HG03469 (cell line): ENCODE results near the gene PLVAP.

Experiments
- ATAC-seq: cut with Tn5 transposase; IDR thresholded peaks from one replicate; pipeline ENCODE4 v1.9.1; 2021; ENCODE audit warnings: mild to moderate bottlenecking, moderate library complexity, moderate number of reproducible peaks; ENCODE audit not compliant: unreplicated experiment

The PLVAP gene

DNA sequence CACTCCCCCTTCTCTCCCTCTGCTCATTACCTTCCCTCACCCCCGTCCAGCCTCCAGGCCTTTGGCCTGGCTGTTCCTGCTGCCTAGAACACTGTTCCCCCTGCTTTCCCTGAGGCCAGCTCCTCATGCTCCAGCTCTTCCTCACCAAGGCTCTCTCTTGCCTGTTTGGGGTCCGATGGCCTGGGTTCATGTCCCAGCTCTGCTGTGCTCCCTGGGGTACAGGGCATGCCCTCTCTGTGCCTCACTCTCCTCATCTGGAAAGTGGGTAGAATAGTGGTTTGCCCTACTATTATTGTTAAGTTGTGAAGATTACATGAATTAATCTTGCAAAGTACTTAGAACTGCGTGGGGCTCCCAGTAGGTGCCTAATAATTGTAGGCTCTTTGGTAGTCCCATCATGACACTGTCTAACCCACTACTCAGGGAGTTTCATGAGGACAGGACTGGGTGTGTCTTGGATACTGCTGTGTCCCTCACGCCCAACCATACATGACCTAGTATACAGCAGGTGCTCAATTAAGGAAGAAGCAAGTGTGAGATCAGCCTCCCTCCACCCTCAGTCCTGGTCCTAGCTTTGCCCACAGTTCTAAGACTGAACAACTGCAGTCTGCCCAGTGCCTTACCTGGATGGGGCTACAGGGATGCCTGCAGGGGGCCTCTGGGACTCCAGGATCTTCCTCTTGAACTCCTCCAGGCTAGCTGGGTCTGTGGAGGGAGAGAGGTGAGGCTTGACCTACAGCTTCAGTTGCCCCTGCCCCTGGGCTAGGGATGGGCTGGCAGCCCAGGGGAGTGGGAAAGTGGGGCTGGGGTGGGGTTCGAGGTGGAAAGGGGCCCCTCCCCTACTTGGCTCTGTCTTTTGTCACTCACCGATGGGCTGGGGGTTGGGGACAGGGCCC lies 17.0 kb downstream of the PLVAP start:
- ATAC-seq: no peak

DNA sequence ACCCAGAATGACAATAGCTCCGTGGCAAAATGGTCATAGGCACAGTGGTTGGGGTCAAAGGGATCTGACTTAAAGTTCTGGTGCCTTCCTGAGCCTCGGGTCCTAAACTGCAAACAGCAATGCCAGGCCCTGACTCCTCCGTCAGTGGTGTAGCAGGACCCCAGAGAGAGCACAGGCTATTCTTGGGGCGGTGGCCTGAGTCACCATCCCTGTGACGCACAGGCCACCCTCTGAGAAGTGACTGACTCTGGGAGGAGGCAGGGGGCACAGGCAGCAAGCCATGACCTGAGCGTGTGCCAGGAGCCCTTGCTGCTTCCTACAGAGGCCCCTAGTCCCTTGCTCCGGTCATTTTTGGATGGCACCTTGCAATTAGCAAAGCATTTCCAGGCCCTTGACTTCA lies 18.7 kb downstream of the PLVAP start:
- no peak for ATAC-seq

DNA sequence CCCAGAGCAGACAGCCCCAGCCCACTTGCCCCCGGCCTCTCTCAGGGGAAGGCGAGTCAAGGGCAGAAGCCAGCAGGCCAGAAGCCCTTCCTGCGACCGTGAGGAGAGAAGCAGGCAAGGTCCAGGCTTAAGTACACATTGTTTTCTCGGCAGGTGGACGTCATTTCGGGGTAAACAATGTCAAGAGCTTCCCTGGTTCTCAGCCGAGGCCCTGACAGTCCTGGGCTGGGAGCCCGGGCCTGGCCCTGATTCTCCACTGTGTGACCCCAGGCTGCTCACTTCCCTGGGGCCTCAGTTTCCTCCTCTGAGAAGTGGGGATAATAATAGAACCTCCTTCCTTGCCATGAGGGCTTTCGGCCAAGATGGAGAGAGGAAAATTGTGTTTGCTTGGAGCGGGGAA lies 19.4 kb downstream of the PLVAP start:
- ATAC-seq: no peak

DNA sequence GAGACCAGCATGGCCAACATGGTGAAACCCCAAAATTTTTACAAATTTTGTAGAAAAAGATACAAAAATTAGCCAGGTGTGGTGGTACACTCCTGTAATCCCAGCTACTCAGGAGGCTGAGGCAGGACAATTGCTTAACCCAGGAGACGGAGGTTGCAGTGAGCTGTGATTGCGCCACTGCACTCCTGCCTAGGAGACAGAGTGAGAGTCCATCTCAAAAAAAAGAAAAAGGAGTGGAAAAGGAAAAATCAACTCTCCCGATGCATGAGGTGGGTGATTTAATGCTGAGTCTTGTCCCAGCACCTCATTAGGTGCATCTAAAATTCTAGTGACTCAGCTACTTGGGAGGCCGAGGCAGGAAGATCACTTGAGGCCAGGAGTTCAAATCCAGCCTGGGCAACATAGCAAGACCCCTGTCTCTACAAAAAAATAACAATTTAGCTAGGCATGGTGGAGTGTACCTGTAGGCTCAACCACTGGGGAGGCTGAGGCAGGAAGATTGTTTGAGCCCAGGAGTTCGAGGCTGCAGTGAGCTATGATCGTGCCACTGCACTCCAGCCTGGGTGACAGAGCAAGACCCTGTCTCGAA lies 20.0 kb downstream of the PLVAP start:
- no peak for ATAC-seq

DNA sequence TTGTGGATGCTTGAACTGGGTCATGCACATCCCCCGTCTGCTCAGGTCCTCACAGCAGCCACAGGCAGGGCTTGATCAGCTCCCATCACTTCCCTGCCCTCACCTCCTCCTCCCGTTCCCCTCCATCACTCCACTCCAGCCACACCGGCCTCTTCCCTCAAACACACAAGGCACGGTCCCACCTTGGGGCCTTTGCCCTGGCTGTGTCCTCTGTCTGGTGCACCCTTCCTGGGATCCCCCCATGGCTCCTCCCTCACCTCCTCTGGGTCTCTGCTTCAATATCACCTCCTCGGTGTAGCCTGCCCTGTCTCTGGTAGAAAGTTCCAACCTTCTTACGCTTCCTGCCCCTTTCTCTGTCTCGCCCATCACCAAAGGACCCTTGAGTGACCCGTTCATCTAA lies 23.8 kb downstream of the PLVAP start:
- no peak for ATAC-seq

DNA sequence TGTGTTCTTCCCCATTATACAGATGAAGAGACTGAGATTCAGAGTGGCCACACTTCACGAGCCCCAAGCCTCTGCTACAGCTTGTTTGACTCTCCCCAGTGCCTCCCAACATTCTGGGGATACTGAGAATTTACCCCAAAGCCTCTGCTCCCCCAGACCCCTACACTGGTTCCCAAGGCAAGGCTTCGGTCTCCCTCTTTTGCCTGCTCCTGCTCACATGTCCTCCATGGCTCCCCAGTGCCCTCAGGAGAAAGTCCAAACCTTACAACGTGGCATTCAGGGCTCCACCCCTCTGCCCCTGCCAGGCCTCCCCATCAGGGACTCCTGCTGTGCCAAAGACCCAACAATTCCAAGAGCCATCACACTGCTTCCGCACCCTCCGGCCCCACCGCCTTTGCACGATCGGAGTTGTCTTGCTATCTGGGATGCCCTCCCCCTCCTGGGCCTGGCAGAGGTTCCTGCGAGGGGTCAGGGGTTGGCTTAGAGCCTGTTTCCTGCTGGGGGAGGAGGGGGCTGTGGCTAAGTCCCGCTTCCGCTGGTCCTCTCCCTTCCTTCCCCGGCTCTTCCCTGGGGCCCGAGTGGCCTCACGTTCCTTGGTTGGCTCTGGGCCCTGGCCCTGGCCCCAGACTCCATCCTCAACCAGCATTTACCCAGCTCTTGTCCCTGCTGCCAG lies 24.4 kb downstream of the PLVAP start:
- ATAC-seq: no peak

DNA sequence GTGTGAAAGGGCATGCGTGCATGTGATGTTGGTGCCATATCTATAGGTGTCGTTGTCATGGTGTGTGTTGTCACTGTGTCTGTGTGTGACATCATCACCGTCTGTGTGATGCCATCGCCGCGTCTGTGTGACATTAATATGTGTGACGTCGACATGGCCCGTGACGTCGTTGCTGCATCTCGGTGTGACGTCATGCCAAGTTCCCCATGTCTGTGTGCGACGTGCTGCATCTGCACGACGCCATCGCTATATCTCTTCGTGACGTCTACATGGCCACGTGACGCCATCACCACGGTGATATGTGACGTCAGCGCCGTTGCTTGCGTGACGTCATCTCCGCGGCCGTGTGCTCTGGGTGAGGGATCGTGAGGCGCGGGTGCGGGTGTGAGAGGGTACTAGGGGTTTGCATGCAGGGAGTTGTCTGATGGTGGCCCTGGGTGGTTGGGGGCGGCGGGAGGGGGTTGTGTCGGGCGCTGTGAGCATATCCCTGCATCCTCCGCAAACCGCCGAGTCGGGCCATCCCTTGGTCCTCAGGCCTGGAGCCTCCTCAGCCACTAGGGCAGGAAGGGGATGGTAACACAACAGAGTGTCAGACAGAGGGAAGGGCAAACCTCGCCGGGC lies 25.2 kb downstream of the PLVAP start:
- no peak for ATAC-seq

DNA sequence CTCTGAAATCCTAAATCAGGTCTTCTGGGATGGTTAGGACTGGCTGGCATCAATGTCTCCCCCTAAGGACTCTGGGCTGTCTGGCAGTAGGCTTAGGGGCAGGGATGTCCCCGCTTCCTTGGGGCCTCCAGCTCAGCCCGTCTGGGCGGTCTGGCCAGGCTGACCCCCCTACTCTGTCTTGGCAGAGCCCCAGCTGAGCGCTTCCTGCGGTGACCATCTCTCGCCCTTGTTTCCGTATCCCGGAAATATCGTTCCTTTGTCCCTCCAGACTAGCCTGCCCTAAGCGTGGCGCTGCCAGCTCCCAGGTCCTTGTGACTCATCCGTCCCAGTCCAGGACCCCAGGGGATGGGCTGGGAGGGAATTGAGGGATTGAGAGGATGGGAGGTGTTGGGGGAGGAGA lies 28.4 kb downstream of the PLVAP start:
- ATAC-seq: no peak

DNA sequence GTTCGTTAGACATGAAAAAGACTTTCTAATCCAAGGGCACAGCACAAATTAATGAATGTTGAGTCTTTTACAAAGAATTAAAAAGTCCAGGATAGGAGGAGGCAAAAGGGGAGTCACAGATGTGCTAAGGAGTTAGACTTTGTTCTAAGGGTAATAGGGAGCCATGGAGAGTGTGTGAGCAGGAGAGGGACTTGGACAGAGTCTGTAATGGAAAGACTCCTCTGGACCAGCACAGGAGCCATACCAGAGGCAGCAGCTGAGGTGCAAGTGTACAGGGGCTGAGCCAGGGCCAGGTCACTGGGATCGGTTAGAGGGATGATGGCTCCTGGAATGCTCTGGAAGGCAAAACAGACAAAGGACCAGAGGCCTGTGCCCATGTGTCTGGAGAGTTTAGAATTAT lies 29.3 kb downstream of the PLVAP start:
- no peak for ATAC-seq

DNA sequence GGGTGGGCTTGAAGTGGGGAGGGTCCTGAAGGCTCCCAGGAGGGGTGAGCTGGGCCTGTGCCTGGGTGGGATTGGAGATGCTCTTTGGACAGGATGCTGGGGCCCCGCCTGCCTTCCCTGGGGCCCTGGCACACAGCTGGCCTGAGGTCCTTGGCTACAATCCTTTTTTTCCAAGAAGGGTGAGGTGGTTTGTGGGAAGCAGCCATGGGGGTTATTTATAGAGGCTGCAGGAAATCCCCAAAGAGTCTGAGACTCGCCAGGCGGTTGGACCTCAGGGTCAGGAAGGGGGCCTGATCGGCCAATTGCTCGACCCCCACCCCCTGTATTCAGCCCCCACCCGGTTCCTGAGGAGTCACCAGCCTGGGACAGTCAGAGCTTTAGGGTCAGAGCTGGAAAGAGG lies 29.8 kb downstream of the PLVAP start:
- no peak for ATAC-seq

DNA sequence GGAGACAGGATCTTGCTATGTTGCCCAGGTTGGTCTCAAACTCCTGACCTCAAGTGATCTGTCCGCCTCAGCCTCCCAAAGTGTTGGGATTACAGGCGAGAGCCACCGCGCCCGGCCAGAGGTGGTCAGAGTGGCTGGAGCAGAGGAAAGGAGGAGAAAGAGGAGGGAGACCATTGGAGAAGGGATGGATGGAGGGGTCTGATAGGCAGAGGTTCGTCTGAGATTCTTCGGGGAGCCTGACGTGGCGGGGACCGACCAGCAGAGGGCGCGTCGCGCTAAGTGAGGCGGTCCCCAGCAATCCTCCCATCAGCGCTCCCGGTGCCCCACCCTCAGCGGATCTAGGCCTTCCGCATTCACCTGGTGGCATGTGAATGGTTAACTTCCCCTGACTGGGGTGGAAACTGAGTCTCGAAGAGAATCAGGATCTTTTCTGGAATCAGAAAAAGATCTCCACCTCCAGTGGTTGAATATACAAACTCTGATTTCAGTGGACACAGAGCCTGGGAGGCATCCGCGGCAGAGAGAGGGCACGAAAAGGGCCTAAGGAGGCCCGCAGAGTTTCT lies 31.0 kb downstream of the PLVAP start:
- no peak for ATAC-seq

DNA sequence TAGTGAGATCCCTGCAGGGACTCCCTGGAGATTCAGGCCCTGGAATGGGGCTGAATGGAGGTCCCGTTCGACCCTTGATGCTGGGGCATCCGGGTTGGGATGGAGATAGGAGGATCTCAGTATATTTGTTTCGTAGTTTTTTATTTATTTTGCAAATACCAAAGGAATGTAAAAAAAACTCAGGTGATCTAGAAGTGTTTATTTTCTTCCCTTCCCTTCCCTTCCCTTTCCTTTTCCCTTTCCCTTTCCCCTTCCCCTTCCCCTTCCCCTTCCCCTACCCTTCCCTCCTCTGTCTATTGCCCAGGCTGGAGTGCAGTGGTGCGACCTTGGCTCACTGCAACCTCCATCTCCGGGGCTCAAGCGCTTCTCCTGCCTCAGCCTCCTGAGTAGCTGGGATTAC lies 35.3 kb downstream of the PLVAP start:
- no peak for ATAC-seq

DNA sequence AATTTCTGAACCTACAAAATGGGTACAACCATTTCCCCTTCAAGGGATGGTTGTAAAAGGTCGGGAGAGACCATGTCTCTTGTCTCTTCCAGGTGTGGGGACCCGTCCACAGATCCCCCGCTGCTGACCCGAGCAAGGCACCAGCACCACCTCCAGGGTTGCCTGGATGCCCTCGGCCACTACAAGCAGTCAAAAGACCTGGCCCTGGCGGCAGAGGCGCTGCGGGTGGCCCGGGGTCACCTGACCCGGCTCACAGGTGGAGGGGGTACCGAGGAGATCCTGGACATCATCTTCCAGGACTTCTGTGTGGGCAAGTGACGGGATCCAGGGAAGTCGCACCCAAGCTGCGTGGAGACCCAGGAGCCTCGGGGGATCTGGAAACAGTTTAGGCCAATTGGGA lies 35.8 kb downstream of the PLVAP start:
- ATAC-seq: no peak

DNA sequence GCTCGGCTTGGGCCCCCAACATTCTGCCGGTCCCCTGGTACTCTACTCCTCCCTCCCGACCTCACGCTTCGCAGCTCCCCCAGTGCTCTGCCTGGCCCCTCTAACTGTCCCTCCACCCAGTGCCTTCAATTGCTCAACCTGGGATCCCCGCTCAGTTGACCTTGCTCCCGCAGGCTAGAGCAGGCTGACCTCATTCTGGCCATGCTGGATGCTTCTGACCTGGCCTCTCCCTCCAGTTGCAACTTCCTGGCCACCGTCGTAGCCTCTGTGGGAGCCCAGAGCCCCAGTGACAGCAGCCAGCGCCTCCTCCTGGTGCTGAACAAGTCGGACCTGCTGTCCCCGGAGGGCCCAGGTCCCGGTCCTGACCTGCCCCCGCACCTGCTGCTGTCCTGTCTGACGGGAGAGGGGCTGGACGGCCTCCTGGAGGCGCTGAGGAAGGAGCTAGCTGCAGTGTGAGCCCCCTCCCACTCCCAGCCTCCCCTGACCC lies 36.2 kb downstream of the PLVAP start:
- no peak for ATAC-seq

DNA sequence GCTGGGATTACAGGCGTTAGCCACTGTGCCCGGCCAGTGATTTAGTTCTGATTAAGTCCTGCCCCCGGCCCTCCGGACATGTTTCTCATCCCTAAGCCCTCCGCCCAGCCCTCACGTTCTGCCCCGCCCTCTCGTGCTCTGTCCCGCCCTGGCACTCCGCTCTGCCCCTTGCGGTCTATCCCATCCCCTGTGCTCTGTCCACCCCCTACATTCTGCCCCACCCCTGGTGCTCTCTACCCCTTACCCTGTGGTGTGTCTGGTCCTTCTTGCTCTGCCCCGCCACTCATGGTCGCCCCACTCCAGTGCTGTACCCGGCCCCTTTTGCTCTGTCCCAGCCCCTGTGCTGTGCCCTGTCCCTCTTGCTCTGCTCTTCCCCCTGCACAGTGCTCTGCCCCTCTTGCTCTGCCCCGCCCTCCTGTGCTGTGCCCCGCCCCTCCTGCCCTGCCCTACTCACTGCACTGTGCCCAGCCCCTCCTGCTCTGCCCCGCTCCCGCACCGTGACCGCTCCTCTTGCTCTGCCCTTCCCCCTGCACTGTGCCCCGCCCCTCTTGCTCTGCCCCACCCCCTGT lies 36.8 kb downstream of the PLVAP start:
- ATAC-seq: no peak

DNA sequence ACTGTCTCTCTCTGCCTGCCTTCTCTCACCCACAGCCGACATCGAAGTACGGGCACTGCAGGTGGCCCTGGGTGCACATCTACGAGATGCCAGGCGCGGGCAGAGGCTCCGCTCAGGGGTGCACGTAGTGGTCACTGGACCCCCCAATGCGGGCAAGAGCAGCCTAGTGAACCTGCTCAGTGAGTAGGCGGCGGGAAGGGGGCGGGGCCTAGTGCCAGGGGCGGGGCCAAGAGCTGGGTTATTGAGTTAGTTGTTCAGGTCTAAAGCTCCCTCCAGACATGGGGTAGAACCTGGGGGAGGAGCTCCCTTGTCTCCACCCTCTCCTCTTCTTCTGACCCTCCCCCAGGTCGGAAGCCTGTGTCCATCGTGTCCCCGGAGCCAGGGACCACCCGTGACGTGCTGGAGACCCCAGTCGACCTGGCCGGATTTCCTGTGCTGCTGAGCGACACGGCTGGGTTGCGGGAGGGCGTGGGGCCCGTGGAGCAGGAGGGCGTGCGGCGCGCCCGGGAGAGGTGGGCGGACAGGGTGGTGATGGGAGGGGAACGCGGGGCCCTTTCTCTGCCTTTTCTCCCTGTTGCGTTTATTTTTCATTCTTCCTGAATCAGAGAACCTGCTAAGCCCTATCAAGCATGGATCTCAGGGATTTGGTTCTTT lies 37.9 kb downstream of the PLVAP start:
- no peak for ATAC-seq

DNA sequence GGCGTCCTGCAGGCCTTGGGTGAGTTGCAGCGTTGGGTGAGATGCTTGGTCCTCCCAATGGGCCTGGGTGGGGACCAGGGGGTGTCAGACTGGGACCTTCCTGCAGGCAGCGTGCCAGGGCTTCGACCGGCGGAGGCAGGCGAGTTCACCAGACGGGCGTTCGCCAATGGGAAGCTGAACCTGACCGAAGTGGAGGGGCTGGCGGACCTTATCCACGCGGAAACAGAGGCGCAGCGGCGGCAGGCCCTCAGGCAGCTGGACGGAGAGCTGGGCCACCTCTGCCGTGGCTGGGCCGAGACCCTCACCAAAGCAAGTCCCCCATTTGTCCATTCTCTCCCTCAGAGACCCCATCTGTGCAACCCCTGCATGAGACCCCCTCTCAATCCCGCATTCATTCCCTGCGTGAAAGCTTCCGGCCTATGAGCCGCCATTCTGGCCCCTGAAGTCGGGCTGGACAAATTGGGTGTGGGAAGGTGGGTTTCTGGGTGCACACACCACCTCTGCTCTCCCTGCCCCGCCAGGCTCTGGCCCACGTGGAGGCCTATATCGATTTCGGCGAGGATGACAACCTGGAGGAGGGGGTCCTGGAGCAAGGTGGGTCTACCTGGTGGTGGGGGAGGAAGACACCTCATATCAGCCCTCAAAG lies 38.6 kb downstream of the PLVAP start:
- no peak for ATAC-seq

DNA sequence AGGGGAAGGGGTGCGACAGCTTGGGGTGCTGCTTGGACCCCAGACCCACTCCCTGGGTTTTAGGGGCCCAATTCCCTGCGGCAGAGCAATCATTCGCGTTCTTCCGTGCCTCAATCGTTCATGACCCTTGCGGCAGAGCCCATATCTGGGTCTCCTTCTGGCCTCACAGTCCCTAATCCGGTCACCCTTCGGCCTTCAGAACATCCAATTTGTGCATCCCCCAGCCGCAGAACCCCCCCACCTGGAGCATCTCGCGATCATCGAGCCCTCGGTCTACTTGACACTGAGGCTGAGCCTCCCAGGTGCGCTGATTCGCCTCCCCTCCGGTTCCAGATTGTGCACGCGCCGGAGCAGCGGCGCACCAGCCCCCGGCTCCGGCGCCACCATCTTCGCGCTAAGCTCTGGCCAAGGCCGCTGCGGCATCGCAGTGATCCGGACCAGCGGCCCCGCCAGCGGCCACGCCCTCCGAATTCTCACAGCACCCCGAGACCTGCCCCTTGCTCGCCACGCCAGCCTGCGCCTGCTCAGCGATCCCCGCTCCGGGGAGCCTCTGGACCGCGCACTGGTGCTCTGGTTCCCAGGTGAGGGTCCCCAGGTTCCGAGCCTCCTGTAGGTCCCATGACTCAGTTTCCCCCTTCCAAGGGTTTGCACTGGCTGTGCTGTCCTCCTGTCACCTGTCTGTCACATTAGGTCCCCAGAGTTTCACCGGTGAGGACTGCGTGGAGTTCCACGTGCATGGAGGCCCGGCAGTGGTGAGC lies 39.3 kb downstream of the PLVAP start:
- no peak for ATAC-seq
